Measurements from ENCODE around the gene GIMAP2.
"Not testable (repeated sequence)": the region's sequence is repeated elsewhere in the genome, so short reads cannot be mapped to it uniquely, and the experiment has no call there.

Gene GIMAP2

DNA sequence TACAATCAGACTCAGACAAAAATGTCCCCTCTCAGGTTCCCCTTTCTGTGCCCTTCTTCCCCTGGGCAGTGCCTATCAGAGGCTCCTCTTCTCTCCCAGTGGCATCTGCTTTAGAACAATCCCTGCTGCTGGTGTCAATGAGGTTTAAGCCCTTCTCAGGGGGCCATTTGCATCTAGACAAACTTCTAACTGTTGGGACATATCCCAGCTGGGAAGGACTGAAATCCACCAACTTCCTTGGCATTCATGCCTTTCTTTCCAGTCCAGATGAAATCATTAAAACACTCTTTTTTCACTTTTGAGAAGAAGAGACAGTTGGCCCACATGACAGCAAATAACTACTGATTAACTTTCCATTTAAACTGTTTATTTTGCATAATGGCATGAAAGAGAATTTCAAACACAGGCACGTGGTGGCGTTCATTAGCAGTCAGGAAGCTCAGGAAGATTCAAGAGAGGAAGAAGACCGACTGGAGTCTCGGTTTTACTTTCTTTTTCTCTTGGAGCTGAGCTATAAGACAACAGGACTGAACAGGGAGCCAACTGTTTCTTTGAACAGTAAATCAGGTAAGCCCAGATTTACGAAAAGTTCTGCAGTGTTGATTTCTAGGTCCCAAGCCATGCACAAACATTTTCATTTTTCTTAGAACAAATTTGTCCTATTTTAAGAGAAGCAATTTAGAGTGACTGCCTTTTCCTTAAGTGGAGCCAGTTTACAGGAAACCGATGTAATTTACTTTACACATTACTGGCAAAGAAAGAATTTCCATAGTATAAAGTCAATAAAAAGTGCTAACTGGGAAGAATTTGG lies at the start of gene GIMAP2:
Gene GIMAP2 (plus strand): TSS at position 488 of the 811 bp plus-strand sequence. CDS start 1,354 bp downstream, outside the sequence.
- peak; percentile 7 for DNase-seq

DNA sequence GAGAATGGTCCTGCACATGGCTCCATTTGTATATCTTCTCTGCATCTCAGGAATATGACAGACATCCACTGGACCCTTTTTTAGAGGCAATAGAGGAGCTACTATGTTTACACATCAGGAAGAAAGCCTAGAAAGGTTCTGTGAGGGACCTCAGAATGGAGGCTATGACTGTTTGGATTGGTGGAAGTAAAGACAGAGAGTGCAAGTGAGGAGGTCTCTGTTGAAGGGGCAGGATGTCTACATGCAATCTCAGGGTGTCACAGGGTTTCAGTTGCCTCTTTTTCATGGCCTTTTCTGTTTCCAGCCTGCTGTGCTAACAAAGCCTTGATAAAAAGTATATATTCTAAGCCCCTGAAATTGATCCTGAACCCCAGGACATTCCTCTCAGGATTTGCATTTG lies 43.7 kb upstream of the GIMAP2 start:
- no peak for DNase-seq

DNA sequence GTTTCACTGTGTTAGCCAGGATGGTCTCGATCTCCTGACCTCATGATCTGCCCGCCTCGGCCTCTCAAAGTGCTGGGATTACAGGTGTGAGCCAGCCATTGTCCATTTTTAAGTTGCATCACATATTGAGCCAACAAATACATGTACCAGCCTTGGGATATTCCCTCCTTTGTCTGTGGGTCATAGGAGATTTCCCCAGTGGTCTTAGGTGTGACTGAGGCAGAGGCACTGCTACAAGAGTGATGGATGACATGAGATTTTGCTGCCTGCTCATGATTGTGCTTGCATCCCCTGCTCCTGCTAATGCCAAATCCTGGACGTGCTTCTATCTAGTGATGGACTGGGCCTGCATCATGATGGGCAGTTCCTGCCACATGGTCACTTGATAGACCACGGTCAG lies 42.6 kb upstream of the GIMAP2 start:
- DNase-seq: no peak

GRCh38 chr7:150645259-150646020 lies 40.1 kb upstream of the GIMAP2 start:
- DNase-seq: no peak

- no peak for DNase-seq
Measured at GRCh38 chr7:150648353-150649079, 37.0 kb upstream of the GIMAP2 start.

GRCh38 chr7:150649080-150649385 lies 36.5 kb upstream of the GIMAP2 start:
- DNase-seq: no peak

DNA sequence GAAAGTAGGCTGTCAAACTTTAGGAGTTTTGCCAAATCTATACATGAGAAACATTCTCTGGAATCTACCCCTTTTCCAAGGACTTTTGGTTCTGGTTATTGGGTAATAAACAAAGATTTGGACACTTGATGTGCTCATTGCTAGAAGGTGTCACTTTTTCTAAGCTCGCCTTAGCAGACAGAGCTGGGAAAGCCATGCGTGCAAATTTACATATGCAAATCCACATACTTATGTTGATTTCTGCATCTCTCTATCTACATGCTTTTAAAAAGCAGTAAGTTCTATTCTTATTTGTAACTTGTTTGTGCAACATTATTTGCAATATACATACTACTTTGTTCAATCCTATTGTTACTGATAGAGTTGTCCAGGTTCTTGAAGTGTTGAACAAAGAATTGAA lies 30.8 kb upstream of the GIMAP2 start:
- DNase-seq: no peak

DNA sequence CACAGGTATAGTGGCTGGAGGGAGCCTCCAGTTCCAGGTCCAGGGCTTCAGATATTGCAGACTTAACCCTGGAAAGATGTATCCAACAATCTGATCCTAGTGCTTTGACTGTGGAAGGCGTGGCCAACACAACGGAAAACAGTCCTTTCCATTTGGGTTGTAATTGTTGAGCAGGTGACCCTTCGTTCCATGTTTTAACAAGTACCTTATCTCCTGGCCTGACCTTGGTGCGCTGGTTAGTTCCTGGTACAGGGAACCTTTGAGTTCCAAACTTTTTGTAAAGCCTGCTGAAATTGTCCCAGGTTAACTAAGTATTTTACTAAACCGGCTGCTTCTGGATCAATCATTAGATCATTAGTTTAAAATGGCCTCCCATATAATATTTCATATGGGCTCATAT lies 29.5 kb upstream of the GIMAP2 start:
- DNase-seq: no peak

GRCh38 chr7:150657526-150657925 lies 28.0 kb upstream of the GIMAP2 start:
- peak; percentile 3 for DNase-seq

DNA sequence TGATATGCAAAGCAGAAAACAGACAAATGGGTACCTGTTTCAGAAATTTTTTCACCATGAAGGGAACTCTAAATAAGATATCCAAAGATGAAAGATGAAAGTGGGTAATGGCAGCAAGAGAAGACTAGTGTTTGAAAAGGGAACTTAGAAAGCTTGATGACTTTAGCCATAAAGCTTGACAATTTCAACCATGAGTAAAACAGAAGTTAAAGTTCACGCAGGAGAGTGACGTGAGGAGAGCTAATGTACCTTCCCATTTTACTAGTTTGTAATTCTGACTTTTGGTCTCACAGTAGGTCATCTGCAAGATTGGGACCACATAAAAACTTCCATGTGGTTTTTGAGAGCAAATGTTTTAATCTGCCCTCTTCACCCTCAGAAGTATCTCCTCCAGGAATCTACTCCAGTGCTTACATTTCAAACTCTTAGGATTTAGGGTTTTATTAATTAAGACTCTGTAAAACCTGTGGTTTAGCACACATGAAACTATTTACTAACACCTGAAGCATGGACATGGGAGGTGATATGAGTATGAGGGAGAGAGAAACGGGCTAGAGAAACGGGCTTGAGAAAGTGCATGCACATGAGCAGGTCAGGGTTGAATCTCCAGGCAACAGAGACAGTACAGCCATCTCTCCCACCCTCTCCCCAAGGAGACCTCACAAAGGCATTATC lies 24.4 kb upstream of the GIMAP2 start:
- DNase-seq: no peak

DNA sequence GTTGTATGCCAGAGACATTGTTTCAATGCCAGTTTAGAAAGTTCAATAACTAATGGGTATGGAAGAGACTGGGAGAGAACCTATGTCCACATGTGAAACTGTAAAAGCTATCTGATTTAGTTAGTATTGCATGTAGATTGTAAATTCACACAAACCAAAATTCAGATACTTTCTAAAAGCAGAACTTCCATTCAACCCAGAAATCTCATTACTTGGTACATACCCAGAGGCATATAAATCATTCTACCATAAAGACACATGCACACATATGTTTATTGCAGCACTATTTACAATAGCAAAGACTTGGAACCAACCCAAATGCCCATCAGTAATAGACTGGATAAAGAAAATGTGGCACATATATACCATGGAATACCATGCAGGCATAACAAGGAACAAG lies 22.7 kb upstream of the GIMAP2 start:
- DNase-seq: not testable (repeated sequence)

- no peak for DNase-seq
Measured at GRCh38 chr7:150663802-150664494, 21.6 kb upstream of the GIMAP2 start.

GRCh38 chr7:150665089-150665748 lies 20.3 kb upstream of the GIMAP2 start:
- DNase-seq: no peak

DNA sequence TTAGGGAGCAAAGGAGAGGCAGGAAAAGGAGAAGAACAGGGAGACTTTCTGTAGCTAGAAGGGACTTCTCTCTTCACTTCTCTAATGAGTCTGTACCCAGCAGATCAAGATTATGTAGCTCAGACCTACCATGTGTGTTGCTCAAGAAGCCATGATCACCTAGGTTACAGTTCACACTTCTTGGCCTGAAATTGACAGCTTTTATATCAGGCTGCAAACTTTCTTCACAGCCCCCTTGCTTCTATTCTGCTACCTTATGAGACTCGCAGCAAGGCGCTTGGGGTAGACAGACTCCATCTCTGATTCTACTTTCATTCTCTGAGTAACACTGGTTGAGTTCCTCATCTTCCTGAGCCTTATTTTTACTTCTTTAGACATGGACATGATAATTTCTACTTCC lies 19.6 kb upstream of the GIMAP2 start:
- no peak for DNase-seq

GRCh38 chr7:150666412-150666811 lies 19.1 kb upstream of the GIMAP2 start:
- no peak for DNase-seq

GRCh38 chr7:150668472-150668911 lies 17.0 kb upstream of the GIMAP2 start:
- DNase-seq: no peak

- DNase-seq: no peak
Measured at GRCh38 chr7:150668977-150669376, 16.5 kb upstream of the GIMAP2 start.

GRCh38 chr7:150671798-150672585 lies 13.5 kb upstream of the GIMAP2 start:
- DNase-seq: not testable (repeated sequence)

GRCh38 chr7:150675714-150676113 lies 9.8 kb upstream of the GIMAP2 start:
- no peak for DNase-seq

DNA sequence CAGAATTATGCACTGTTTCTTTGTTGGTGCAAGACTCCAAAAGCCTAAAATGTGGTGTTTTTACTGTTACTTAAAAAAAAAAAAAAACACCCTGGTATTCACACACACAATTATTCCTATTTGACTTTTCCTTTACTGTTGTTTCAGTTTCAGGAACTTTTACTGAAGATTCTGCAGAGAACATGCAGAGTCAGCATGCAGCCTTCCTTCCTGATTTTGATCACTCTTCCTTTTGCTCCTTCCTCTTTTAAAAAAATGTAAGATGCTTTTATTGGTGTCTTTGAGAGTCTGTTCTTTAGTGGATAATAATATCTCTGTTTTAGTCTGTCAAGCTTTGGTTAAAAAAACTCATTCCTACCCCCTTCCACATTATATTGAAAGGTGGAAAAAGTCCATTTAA lies 9.2 kb upstream of the GIMAP2 start:
- not testable (repeated sequence) for DNase-seq

DNA sequence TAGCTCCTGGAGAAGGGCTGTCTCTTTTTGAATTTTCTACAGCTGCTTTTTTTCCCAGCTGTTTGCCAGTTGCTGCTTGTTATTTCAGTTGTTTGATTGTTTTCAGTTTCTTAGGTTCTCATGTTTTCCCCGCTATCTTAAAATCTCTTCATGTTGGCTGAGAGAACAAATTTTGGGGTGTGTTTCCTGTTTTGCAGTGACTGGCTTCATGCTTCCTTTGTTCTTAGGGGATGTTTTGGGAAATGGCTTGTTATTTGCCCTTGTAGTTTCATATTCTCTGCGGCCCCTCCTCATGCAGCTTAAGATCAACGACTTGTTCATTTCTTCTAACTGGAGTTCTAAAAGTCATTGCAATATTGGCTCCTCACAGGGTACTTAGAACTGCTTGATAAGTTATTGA lies 8.7 kb upstream of the GIMAP2 start:
- not testable (repeated sequence) for DNase-seq
